Glomerular visceral epithelial cell (primary cell): ENCODE results near the gene ROBO1.
A peak's percentile ranks its signal among the peaks of the same experiment; 100 is the strongest.

ENCODE experiments used
- DNase-seq: peaks from one replicate; pipeline ENCODE4 v3.0.0-alpha.2; 2016; ENCODE audit errors: extremely low spot score

ROBO1 gene

DNA sequence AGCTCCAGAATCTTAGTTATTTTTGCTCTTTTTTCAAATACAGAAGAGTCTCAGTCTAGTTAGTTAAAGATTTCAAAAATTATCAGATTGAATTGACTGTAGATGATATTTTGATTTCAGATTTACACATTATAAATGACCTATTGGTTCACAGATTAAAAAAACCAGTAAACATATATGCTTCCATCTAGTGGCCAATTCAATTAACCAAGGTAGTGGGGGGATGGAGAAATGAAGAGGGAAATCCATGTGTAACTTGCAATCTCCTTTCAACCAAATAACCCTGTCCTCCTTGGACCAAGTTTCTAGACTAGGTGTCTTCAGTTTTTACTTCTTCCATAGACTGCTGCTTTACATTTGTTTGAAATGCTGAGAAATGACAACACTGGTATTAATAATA lies 789.8 kb downstream of the ROBO1 start:
- no peak for DNase-seq

DNA sequence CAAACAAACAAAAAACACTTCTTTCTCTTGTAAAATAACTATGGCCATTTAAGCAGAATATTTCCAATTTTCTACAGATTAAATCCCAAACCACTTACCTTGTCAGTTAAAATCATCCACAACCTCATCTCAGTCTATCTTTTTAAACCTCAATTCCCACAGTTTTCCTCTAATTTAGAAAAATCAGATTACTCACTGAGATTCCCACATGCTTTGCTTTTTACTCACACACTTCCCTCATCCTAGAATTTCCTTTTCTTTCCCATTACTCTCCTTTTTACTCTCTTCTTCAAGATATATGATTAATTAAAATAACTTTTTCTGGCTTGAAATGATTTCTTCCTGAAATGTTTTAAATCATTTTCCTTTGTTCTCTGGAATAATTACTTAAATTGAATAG lies 790.7 kb downstream of the ROBO1 start:
- DNase-seq: no peak

- DNase-seq: no peak
Measured at GRCh38 chr3:78976200-78976599, 791.6 kb downstream of the ROBO1 start.

- DNase-seq: peak; percentile 23
Measured at GRCh38 chr3:78974181-78974790, 793.5 kb downstream of the ROBO1 start.

GRCh38 chr3:78972617-78973301 lies 795.0 kb downstream of the ROBO1 start:
- no peak for DNase-seq

- DNase-seq: no peak
Measured at GRCh38 chr3:78970656-78971055, 797.1 kb downstream of the ROBO1 start.

GRCh38 chr3:78969483-78969882 lies 798.3 kb downstream of the ROBO1 start:
- no peak for DNase-seq

DNA sequence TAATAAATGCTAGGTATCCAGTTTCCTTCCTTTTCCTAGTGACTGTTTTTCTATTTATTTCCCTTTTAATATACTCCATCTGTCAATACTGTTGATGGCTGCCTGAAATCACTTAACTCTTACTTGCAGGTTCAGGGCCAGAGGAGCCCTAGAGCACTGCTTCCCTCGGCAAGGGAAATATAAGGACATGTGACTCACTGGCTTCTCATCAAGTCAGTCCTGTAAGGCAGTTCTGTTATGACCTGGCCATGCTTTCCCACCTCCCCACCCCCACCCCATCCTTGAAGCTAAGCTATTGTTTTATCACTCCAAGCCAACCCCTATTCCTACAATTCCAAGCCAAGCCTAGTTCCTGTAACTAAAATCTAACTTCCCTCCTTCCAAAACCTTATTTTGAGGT lies 800.7 kb downstream of the ROBO1 start:
- DNase-seq: no peak

GRCh38 chr3:78963771-78964170 lies 804.0 kb downstream of the ROBO1 start:
- DNase-seq: no peak

DNA sequence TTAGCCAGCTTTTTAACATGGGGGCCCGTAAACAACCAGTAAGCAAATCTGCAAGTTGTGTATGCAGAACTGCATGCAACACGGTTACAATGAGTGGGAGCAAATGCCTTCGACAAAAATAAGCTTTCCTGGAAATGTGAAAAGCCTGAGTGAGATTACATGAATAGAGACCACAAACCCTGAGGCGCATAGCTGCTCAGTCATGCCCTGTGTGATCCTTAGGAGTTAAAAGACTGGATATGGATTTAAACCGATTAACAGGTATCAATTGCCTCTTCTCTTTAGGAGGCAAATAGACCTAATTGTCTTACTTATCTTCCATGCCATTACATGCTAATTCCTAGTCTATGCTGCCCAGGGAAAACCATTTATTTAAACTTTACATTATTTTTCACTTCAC lies 810.3 kb downstream of the ROBO1 start:
- DNase-seq: no peak

- DNase-seq: no peak
Measured at GRCh38 chr3:78951342-78951945, 816.4 kb downstream of the ROBO1 start.

DNA sequence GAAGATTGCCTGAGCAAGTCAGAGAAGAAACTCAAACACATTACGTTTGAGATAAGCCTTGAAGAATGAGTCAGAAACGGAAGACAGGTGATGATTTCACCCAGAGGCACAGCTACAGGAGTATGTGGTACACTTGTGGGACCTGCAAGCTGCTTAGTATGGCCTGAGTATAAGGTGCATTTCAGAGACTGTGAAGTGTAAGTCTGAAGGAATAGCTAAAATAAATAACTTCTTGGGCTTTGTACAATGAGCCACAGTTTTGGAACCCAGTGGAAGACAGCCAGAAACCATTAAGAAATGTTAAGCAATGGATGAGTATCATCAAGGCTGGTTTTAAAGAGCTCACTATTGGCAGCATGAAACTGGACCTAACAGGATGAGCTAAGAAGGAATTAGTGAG lies 826.2 kb downstream of the ROBO1 start:
- DNase-seq: peak; percentile 9

- DNase-seq: no peak
Measured at GRCh38 chr3:78940626-78941025, 827.2 kb downstream of the ROBO1 start.

- no peak for DNase-seq
Measured at GRCh38 chr3:78940128-78940527, 827.7 kb downstream of the ROBO1 start.

- no peak for DNase-seq
Measured at GRCh38 chr3:78937475-78937874, 830.3 kb downstream of the ROBO1 start.

DNA sequence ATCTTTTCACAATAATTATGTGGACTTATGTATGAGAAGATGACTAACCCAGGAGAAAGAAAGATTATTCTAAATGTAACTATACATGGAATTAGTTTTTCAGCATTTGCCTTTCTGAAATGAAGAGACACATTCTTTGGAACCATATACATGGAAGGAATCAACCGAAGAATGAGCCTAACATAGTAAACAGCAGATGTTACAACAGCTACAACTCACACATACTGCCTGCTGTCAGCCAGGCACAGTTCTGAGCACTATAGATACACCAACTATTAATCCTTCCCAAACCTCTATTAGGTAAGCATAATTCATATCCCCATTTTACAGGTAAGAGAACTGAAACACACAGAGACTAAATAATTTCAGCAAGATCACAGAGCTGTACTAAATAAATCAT lies 840.0 kb downstream of the ROBO1 start:
- DNase-seq: no peak

DNA sequence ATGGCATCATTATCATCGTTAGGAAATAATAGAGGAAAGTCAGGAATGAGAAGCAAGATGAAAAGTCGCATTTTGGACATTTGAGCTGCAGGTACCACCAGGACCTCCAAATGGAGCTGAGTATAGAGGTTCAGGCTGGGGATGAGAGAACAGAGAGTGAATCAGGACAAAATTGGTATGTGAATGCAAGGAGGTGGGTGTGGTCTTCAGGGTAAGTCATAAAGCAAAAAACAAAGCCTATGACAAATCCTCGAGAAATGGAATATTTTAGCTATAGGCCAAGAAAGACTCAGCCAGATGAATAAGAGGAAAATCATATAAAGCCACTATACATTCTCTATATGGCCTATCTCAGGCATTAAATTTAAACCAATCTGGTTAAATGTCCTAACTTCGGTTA lies 841.3 kb downstream of the ROBO1 start:
- DNase-seq: no peak

- no peak for DNase-seq
Measured at GRCh38 chr3:78924711-78925110, 843.1 kb downstream of the ROBO1 start.

- peak; percentile 62 for DNase-seq
Measured at GRCh38 chr3:78919021-78919755, 848.6 kb downstream of the ROBO1 start.

DNA sequence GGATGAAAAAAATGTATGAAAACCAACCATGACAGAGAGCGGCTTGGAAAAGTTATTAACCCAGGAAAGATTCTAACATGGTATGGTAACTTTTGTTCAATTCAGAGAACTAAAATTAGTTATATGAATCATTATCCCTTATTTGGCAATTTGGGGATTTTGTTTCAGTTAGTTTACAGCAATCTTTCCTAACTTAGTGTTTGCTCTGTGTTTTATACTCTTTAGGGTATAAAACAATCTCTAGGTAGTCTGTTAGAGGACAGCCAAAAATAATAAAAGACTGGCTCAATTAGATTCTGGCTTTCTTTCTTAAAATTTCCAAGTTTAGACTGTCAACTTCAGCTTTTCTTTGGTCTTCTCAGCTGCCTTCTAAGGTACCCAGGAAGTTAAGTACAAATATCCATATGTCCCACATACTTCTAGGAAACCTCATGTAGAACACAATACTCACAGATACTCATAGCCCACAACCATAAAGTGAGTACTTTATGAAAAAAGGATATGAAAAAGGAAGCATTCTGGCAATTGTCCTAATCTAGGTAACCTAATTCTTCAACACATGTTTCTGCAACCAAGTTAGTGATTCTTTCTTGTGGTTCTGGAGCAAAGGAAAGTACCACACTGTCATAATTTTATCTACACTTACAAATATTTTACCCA lies 849.3 kb downstream of the ROBO1 start:
- DNase-seq: no peak

GRCh38 chr3:78917536-78917935 lies 850.3 kb downstream of the ROBO1 start:
- no peak for DNase-seq

GRCh38 chr3:78913711-78914110 lies 854.1 kb downstream of the ROBO1 start:
- no peak for DNase-seq
